GM19455 (cell line): ENCODE results near the gene PXK.

Experiments
- ATAC-seq: cut with Tn5 transposase; IDR thresholded peaks from one replicate; pipeline ENCODE4 v1.9.1; 2021; ENCODE audit not compliant: unreplicated experiment

PXK gene

DNA sequence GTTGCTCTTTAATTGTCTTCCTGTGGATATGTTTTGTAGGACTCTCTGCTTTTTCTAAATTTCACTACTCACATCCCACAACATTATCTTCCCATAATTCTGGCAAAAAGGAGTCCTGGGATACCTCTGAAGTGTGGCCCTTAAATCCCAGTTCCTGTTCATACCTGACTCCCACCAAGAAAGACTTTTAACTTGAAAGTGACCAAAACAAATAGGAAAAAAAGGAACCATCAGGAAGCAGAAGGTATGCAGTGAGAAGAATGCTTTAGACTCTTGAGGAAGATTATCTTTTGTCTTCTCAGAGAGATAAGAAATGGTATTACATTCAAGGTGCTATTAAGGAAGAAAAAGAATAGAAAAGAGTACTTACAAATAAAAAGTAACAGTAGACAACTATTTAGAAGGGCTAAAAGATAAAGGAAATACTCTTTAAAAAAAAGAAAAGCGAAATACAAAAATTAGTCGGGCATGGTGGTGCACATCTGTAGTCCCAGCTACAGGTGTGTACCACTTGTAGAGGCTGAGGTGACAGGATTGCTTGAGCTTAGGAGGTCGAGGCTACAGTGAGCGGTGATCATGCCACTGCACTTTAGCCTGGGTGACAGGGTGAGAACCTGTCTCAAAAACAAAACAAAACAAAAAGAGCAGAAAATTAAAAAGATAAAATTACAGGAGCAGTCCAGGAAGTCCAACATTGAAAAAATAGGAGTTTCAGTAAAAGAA is 46.8 kb downstream of the PXK start:
- no peak for ATAC-seq

DNA sequence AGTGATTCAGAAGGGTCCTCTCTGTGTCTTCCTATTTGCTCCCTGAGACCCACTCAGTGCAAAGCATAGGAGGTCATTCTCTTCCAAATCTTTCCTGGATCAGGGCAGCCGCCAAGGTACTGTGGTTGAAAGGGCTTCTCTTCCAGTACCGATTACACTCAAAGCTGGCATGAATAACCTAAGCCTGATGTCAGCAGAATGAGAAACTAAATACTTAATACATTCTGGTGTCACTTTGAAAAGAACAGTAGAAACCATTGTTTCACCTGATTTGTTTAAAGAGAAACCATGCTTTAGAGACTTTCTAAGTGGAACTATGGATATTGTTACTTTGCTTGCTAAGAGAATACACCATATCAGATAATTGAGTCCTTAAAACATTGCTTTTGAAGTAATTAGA is 50.8 kb downstream of the PXK start:
- no peak for ATAC-seq

- no peak for ATAC-seq
These were observed 51.2 kb downstream of the PXK start for GRCh38 chr3:58383904-58384303.

DNA sequence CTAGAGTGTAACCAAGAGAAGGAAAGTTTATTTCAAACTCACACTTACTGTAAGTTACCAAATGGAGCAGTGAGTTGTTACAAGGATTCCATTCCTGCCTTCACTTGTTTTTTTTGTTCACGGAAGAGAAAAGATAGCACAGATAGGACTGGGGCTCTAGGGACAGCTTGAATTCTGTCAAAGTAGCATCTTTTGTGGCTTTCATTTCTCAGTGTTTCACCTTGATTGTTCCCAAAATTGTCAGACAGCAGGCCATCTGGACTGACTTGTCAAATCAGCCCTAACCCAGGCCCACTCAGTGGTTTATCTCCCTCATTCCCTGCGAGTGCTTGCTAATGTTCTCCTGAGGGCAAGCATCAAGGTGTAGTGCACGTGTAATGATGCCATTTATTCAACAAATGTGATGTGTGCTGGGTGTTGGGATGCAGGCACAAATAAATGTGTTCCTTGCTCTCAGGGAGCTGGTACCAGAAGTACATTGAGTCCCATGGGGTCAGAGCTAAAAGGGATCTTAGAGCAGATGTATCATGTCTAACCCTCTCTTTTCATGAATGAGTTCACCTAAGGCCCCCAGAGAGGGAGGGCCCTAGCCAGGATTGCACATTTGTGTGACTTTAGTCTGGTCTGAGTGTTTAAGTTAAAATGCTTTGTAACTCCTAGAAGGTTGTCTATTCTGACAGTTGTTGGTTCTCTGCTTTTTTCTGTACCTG is 51.8 kb downstream of the PXK start:
- ATAC-seq = no peak

GRCh38 chr3:58386626-58387365 is 54.1 kb downstream of the PXK start:
- no peak for ATAC-seq

GRCh38 chr3:58387650-58388546 is 55.2 kb downstream of the PXK start:
- no peak for ATAC-seq

- ATAC-seq = no peak
These were observed 55.9 kb downstream of the PXK start for GRCh38 chr3:58388550-58389091.

- no peak for ATAC-seq
These were observed 58.6 kb downstream of the PXK start for GRCh38 chr3:58391156-58391865.

DNA sequence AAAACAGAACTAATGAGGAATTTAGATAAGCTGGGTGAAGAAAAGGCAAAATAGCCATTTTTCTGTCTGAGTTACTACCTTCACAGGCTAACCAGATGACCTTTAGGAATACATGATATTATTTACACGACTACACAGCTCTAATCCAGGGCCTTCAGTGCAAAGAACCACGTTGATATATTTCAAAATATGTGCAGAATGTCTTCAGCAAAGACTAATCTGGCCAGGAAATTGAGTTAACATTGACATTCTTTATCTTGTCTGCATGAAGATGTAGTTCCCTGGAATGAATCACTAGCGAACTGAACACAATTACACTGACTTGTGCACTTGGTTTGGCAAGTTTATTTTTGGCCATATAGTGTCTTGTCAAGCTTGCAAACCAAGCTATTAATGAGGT is 59.5 kb downstream of the PXK start:
- ATAC-seq = no peak

DNA sequence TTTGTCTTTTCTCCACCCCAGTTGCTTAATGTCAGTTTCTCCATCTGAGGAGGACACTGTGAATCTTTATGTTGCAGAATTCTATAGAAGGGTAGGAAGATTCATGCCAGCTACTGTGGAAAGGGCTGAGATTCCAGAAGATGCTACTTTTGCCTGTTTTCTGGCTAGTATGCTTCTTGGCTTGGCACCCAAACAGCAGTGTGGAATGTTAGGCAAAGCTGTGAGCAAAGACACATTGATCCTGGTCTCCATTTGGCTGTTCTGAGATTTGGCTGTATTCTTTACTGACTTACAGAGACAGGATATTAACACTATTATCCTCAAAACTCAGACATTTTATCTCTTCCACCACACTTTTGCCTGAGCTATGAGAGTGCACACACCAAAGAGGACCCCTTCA is 61.6 kb downstream of the PXK start:
- no peak for ATAC-seq

GRCh38 chr3:58398669-58399333 is 66.1 kb downstream of the PXK start:
- ATAC-seq = no peak

GRCh38 chr3:58403513-58404109 is 70.9 kb downstream of the PXK start:
- ATAC-seq = no peak

DNA sequence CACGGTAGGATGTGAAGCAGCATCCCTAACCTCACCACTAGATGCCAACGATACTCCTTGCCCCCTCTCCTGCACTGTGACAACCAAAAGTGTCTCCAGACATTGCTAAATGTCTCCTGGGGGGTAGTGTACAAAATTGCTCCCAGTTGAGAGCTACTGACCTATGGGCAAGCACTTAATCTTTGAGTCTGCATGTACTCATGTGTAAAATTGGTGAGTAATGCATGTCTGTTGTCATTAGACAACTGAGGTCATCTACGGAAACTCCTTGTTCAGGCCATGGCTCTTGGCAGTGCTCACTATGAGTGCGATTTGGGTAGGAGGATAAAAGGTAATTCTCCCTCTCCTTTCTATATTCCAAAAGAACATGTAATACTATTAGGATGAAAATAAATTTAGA is 71.7 kb downstream of the PXK start:
- no peak for ATAC-seq

GRCh38 chr3:58408906-58409305 is 76.2 kb downstream of the PXK start:
- no peak for ATAC-seq

DNA sequence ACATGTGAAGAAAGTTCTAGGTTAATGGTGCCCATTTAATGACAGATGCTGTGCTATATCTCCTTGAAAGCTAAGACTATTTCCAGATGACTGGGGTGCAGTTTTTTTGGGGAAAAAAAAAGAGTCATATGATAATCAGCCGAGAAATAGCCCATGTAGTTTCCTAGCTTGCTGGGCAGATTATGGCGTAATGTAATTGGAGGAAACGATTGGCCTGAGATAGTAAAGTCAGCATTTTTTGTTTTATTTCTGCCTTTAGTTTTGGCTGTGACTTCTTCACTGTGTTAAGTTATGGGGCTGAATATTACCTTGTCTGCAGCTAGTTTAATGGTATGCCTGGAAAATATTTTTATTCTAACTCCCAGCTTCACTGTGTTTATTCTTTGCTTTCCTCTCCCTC is 77.0 kb downstream of the PXK start:
- no peak for ATAC-seq

- no peak for ATAC-seq
These were observed 78.3 kb downstream of the PXK start for GRCh38 chr3:58411036-58411435.

DNA sequence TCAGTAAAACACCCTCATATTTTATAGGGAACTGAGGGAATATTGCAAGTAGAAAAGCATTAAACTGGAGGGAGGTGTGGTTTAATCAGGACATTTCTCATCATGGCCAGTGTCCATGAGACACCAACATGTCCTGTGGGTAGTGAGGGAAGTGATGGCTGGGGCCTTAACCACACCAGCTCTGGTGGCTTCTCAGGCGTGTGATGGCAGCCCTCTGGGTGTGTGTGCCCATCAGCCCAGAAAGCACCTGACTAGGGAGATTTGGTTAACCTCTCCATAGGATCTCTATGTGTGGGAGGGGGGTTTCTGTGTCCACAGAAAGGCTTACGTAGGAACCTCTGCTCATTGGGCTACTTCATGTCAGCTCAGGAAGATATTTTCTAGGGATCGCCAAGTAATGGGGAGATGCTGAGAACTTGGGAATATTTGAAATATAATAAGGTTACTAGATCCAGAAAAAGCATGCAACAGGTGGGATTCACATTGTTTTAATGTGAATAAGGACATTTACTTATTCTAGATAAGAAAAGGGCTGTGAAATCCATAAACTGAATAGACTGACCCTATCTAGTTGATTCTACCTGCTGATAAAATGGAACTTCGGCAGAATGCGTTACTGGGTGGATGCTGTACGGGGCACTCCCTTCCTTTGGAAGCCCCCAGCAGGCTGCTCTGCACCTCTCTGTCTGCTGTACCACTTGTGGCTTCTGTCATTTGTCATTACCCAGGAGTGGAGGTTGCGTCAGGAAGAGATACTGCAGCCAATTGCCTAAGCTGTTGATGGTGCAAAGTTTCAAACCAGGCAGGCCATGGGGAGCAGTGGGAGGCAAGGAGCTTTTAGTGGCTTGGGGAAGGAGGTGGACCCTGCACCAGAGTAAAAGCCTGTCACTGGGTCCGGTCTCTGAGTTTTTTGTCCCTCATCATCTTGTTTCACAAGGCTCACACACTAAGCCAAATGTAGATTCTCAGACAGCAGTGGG is 79.4 kb downstream of the PXK start:
- ATAC-seq = no peak
